ENCODE data around the gene GPM6B. TPM values are rescaled to one million over a fixed set of nuclear protein-coding genes. Genes with fewer than 3 reads are reported as not detected.

Gene GPM6B
- total RNA-seq, 1 donor from 2014 or later, result not detected

DNA sequence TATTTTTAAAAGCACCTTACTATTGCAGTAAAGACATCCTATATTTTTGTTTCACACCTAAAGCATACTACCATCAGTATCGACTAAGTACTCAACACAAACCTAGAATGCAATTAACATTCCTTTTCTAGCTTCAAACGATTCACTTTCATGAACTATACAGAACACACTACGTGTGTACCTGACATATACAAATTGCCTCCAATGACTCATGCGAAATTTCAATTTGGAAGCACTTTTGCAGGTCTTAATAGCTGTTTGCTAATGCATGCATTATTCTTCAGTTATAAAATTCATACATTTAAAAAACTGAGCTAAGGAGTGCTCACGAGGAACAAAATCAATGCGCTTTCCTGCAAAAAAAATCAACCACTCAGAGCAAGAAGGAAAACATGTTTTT is 19.7 kb upstream of the GPM6B start:
- DNase-seq (ENCODE audit: low spot score), result no peak
- H3K27ac Mint-ChIP-seq, result no peak overlapping the region
- no peaks in the 10 kb centered on the region for H3K27me3 Mint-ChIP-seq (ENCODE audit: low read depth)
- no peak overlapping the region for H3K4me3 Mint-ChIP-seq (ENCODE audit: low read depth)
- no peaks in the 10 kb centered on the region for H3K36me3 Mint-ChIP-seq (ENCODE audit: low read depth)
- no peaks in the 10 kb centered on the region for H3K4me1 Mint-ChIP-seq (ENCODE audit: low read depth)
- intact Hi-C loops (cut with micrococcal nuclease), result no loop called here
- no peaks in the 10 kb centered on the region for H3K9me3 Mint-ChIP-seq

DNA sequence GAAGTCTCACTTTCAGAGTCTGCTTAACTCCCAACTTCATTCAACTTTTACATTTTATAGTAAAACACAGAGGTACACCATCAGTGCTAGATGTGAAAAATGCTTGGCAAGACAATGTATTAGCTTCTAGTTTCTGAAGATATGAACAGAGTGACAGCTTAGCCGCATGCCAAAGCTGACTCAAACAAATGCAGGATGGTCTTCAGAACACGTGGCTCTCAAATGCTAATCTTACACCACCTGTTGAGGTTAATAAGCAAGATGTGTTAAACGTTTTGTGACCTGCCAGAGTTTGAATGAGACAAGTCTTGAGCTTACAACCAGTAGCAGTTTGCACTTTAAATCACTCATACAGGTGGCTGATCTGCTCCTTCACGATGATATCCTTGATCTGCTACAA is 18.9 kb upstream of the GPM6B start:
- H3K36me3 Mint-ChIP-seq (ENCODE audit: low read depth), result no peaks in the 10 kb centered on the region
- no peaks in the 10 kb centered on the region for H3K9me3 Mint-ChIP-seq
- no peaks in the 10 kb centered on the region for H3K27me3 Mint-ChIP-seq (ENCODE audit: low read depth)
- no peaks in the 10 kb centered on the region for H3K4me1 Mint-ChIP-seq (ENCODE audit: low read depth)
- no peak overlapping the region for H3K4me3 Mint-ChIP-seq (ENCODE audit: low read depth)
- no peak overlapping the region for H3K27ac Mint-ChIP-seq
- no peak for DNase-seq (ENCODE audit: low spot score)
- intact Hi-C loops (cut with micrococcal nuclease), result no loop called here

DNA sequence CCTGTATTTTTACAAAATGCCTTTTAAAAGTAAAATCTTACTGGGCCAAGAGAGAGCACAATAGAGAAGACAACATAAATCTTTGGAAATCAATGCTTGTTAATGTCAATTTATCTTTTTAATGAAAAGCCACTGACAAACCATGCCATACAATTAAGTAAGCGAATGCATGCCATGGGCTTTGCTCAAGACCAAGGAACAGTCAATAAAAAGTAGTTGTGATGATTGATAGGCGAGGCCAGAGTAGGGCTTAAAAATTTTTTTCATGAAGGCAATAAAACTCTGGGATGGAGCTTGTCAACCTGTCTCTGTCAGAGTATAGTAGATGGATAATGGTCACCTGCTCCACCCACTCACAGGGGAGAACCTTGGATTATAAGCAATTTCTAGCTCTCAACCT is 17.5 kb upstream of the GPM6B start:
- H3K9me3 Mint-ChIP-seq, result no peaks in the 10 kb centered on the region

GRCh38 chrX:13829983-13830382 is 13.1 kb upstream of the GPM6B start:
- Mint-ChIP-seq H3K36me3 (ENCODE audit: low read depth) (no peaks in the 10 kb centered on the region), H3K4me3 (ENCODE audit: low read depth) (no peak overlapping the region), H3K9me3 (no peaks in the 10 kb centered on the region), H3K4me1 (ENCODE audit: low read depth) (no peaks in the 10 kb centered on the region), H3K27ac (no peak overlapping the region), H3K27me3 (ENCODE audit: low read depth) (no peaks in the 10 kb centered on the region)
- DNase-seq (ENCODE audit: low spot score), result no peak
- intact Hi-C loops (cut with micrococcal nuclease), result no loop called here

More for the DNA sequence above, 17.5 kb upstream of the GPM6B start:
- no peaks in the 10 kb centered on the region for H3K4me1 Mint-ChIP-seq (ENCODE audit: low read depth)
- H3K27ac Mint-ChIP-seq, result no peak overlapping the region
- H3K4me3 Mint-ChIP-seq (ENCODE audit: low read depth), result no peak overlapping the region
- DNase-seq (ENCODE audit: low spot score), result no peak
- no peaks in the 10 kb centered on the region for H3K27me3 Mint-ChIP-seq (ENCODE audit: low read depth)
- intact Hi-C loops (cut with micrococcal nuclease), result no loop called here
- H3K36me3 Mint-ChIP-seq (ENCODE audit: low read depth), result no peaks in the 10 kb centered on the region

GRCh38 chrX:13828392-13828791 is 11.5 kb upstream of the GPM6B start:
- no peak for DNase-seq (ENCODE audit: low spot score)
- Mint-ChIP-seq H3K4me1 (ENCODE audit: low read depth) (no peaks in the 10 kb centered on the region), H3K36me3 (ENCODE audit: low read depth) (no peaks in the 10 kb centered on the region), H3K27me3 (ENCODE audit: low read depth) (no peaks in the 10 kb centered on the region), H3K4me3 (ENCODE audit: low read depth) (no peak overlapping the region), H3K9me3 (no peaks in the 10 kb centered on the region), H3K27ac (no peak overlapping the region)
- intact Hi-C loops (cut with micrococcal nuclease), result no loop called here

GRCh38 chrX:13827298-13828090 is 10.6 kb upstream of the GPM6B start:
- Mint-ChIP-seq H3K27me3 (ENCODE audit: low read depth) (no peaks in the 10 kb centered on the region), H3K4me3 (ENCODE audit: low read depth) (no peak overlapping the region), H3K36me3 (ENCODE audit: low read depth) (no peaks in the 10 kb centered on the region), H3K9me3 (no peaks in the 10 kb centered on the region), H3K4me1 (ENCODE audit: low read depth) (no peaks in the 10 kb centered on the region), H3K27ac (no peak overlapping the region)
- no peak for DNase-seq (ENCODE audit: low spot score)
- intact Hi-C loops (cut with micrococcal nuclease), result no loop called here

DNA sequence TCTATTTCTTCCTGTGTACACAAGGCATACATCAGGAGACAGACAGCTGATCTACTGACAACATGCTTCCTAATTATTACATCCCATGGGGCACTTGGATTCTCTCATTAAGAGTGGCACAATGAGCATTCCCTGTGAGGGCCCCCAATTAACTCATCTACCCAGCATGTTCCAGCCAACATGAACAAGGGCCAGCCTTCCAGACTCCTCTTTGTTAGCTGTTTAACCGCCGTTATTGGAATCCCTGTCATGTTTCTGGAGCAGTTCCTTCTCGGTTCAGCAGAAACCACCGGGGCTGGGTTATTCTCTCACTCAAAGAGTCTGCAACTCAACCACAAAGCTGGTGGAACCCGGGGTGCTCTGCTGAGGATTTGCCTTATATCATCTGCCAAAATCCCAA is 9.9 kb upstream of the GPM6B start:
- Mint-ChIP-seq H3K27ac (no peak overlapping the region), H3K4me1 (ENCODE audit: low read depth) (no peaks in the 10 kb centered on the region), H3K4me3 (ENCODE audit: low read depth) (no peak overlapping the region), H3K27me3 (ENCODE audit: low read depth) (no peaks in the 10 kb centered on the region), H3K36me3 (ENCODE audit: low read depth) (no peaks in the 10 kb centered on the region), H3K9me3 (no peaks in the 10 kb centered on the region)
- intact Hi-C loops (cut with micrococcal nuclease), result no loop called here
- DNase-seq (ENCODE audit: low spot score), result no peak

DNA sequence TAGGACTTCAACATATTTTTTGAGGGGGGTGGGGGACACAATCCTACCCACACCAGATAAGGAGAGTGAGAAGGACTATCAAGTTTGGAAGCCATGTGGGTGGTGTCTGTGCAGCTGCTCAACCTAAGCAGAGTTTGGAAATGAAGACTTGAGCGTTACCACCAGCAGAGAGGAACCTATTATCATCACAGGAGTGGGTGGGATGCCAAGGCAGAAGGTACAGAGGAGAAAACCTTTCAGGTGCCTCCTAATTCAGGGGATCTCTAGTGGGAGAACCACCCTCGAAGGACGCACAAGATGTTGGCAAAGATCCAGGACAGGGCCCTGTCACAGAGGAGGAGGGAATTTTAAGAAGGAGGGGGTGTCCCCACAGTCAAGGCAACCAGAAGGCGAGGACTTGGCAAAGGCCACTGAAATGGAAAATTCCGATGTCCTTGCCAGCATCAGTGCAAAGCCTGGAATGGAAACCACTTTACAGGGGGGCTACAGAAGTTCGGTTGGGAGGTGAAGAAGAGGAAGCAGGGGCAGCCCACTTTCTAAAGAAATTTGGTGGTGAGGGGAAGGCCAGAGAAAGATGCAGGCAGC is 8.4 kb upstream of the GPM6B start:
- Mint-ChIP-seq H3K4me1 (ENCODE audit: low read depth) (no peaks in the 10 kb centered on the region), H3K27ac (no peak overlapping the region), H3K36me3 (ENCODE audit: low read depth) (no peaks in the 10 kb centered on the region), H3K27me3 (ENCODE audit: low read depth) (peaks cover 4% of the 10 kb centered on the region), H3K4me3 (ENCODE audit: low read depth) (no peak overlapping the region), H3K9me3 (no peaks in the 10 kb centered on the region)
- DNase-seq (ENCODE audit: low spot score), result no peak
- intact Hi-C loops (cut with micrococcal nuclease), result no loop called here

GRCh38 chrX:13824746-13825145 is 7.9 kb upstream of the GPM6B start:
- Mint-ChIP-seq H3K36me3 (ENCODE audit: low read depth) (no peaks in the 10 kb centered on the region), H3K4me1 (ENCODE audit: low read depth) (no peaks in the 10 kb centered on the region), H3K27me3 (ENCODE audit: low read depth) (peaks cover 8% of the 10 kb centered on the region), H3K27ac (no peak overlapping the region), H3K9me3 (no peaks in the 10 kb centered on the region), H3K4me3 (ENCODE audit: low read depth) (no peak overlapping the region)
- DNase-seq (ENCODE audit: low spot score), result no peak
- intact Hi-C loops (cut with micrococcal nuclease), result no loop called here

DNA sequence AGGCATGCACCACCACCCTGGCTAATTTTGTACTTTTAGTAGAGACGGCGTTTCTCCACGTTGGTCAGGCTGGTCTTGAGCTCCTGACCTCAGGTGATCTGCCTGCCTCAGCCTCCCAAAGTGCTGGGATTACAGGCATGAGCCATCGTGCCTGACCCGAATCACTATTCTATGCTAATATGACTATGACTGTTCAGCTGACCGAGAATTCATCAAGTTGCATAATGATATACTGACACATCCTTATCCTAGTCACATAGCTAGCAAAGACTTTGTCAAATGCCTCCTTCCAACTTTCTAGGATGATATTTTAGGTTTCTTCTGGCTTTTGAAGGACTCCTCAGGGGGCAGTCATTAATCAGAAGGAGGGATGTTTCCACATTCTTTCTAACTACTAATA is 4.8 kb upstream of the GPM6B start:
- no peaks in the 10 kb centered on the region for H3K36me3 Mint-ChIP-seq (ENCODE audit: low read depth)
- H3K27me3 Mint-ChIP-seq (ENCODE audit: low read depth), result peaks cover 13% of the 10 kb centered on the region
- no peak for DNase-seq (ENCODE audit: low spot score)

GRCh38 chrX:13816176-13816575 is 717 bp downstream of the GPM6B start:
- no peak for DNase-seq (ENCODE audit: low spot score)
- intact Hi-C loops (cut with micrococcal nuclease), result no loop called here
- Mint-ChIP-seq H3K27ac (no peak overlapping the region), H3K4me1 (ENCODE audit: low read depth) (no peaks in the 10 kb centered on the region), H3K36me3 (ENCODE audit: low read depth) (no peaks in the 10 kb centered on the region), H3K9me3 (no peaks in the 10 kb centered on the region), H3K27me3 (ENCODE audit: low read depth) (peaks cover 16% of the 10 kb centered on the region), H3K4me3 (ENCODE audit: low read depth) (no peak overlapping the region)

More for the DNA sequence above, 4.8 kb upstream of the GPM6B start:
- no peak overlapping the region for H3K27ac Mint-ChIP-seq
- no peak overlapping the region for H3K4me3 Mint-ChIP-seq (ENCODE audit: low read depth)
- intact Hi-C loops (cut with micrococcal nuclease), result no loop called here
- H3K9me3 Mint-ChIP-seq, result no peaks in the 10 kb centered on the region
- no peaks in the 10 kb centered on the region for H3K4me1 Mint-ChIP-seq (ENCODE audit: low read depth)

DNA sequence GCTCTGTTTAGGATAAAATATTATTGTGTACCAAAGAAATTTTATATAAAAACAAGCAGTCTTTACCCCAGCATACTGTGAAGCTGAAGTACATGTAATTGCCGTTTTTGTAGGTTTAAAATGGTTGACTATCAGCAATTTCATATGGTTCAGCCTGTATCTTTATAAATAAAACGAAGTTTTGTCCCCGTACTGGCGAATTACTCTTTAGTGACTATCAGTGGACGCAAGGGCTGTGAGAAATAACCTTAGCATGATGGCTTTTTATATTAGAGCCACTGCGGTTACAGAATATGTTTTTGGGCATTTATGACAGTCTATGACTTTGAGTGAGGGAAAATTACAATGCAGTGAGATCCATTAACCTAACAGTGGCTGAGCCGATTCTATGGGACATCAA is 1.2 kb downstream of the GPM6B start:
- no peaks in the 10 kb centered on the region for H3K36me3 Mint-ChIP-seq (ENCODE audit: low read depth)

GRCh38 chrX:13808865-13809264 is 8.0 kb downstream of the GPM6B start:
- H3K27me3 Mint-ChIP-seq (ENCODE audit: low read depth), result peaks cover 10% of the 10 kb centered on the region

More for the DNA sequence above, 1.2 kb downstream of the GPM6B start:
- no peak overlapping the region for H3K27ac Mint-ChIP-seq
- DNase-seq (ENCODE audit: low spot score), result no peak
- no peak overlapping the region for H3K4me3 Mint-ChIP-seq (ENCODE audit: low read depth)
- intact Hi-C loops (cut with micrococcal nuclease), result no loop called here
- peaks cover 14% of the 10 kb centered on the region for H3K27me3 Mint-ChIP-seq (ENCODE audit: low read depth)
- no peaks in the 10 kb centered on the region for H3K4me1 Mint-ChIP-seq (ENCODE audit: low read depth)
- no peaks in the 10 kb centered on the region for H3K9me3 Mint-ChIP-seq

More at GRCh38 chrX:13808865-13809264, 8.0 kb downstream of the GPM6B start:
- no peaks in the 10 kb centered on the region for H3K4me1 Mint-ChIP-seq (ENCODE audit: low read depth)
- H3K27ac Mint-ChIP-seq, result no peak overlapping the region
- no peak for DNase-seq (ENCODE audit: low spot score)
- H3K36me3 Mint-ChIP-seq (ENCODE audit: low read depth), result no peaks in the 10 kb centered on the region
- intact Hi-C loops (cut with micrococcal nuclease), result no loop called here
- no peak overlapping the region for H3K4me3 Mint-ChIP-seq (ENCODE audit: low read depth)
- H3K9me3 Mint-ChIP-seq, result no peaks in the 10 kb centered on the region

Data from activated T-helper 2 cell treated with anti-CD3 and anti-CD28 coated beads, Interferon-gamma antibody, Interleukin-2, Interleukin-4, amounts not matched to agents 10 μg/mL and 5 μg/mL and 100 μg/mL, durations not matched to agents 14 hours and 24 hours and 36 hours (primary cell).